SK-N-SH (cell line): ENCODE results near the gene RABL6. TPM values are rescaled to one million over a fixed set of nuclear protein-coding genes. Genes with fewer than 3 reads are reported as not detected.

Experiments used
- CTCF ChIA-PET: fragments of 300-600, 350-600 bp; formaldehyde crosslinking; extraction: SDS; loops from one replicate; lab custom pipeline; 2021; lab: Yijun Ruan, JAX
- POLR2A ChIA-PET: fragments of 350-600 bp; sonication (Branson Sonifier 250); formaldehyde crosslinking; extraction: SDS; loops from one replicate; lab custom pipeline; 2020; ENCODE audit warnings: antibody characterized with exemption, inconsistent platforms; lab: Yijun Ruan, JAX
- DNase-seq: peaks from one replicate; pipeline ENCODE4 v3.0.0; 2012
- H2AFZ ChIP-seq: fragments of 200-600 bp; sonication (generic); 2 replicates; pipeline ENCODE4 v1.8.1; 2016; ENCODE audit warnings: antibody characterized with exemption, mild to moderate bottlenecking, low read depth
- H3F3A ChIP-seq: fragments of 200-600 bp; sonication (generic); replicated peaks from 2 replicates; pipeline ENCODE3; 2016; ENCODE audit warnings: antibody characterized with exemption, mild to moderate bottlenecking; ENCODE audit not compliant: insufficient read depth
- H3K27ac ChIP-seq, 2 experiments: fragments of 200-500 bp in 1 of 2; fragments of 200-600 bp in 1 of 2; sonication (Bioruptor generic) in 1 of 2; sonication (generic), shearing (Covaris generic) in 1 of 2; 2 replicates each; pipeline versions ENCODE4 v1.5.1 to v1.6.1; 2014 to 2016; ENCODE audit warnings: low read depth in 2 of 2, inconsistent platforms in 1 of 2, low read length in 1 of 2, mild to moderate bottlenecking in 1 of 2, mixed read lengths in 1 of 2
- H3K27me3 ChIP-seq: fragments of 200-600 bp; sonication (generic), shearing (Covaris generic); 2 replicates; pipeline ENCODE4 v1.6.1; 2016; ENCODE audit warnings: mixed run types; ENCODE audit not compliant: insufficient read depth
- H3K36me3 ChIP-seq, 2 experiments: fragments of 200-500 bp in 1 of 2; fragments of 200-600 bp in 1 of 2; sonication (Bioruptor generic) in 1 of 2; sonication (generic) in 1 of 2; replicated peaks in 1 of 2; 2 replicates each; pipeline versions ENCODE3 to v1.5.1; 2014 to 2016; ENCODE audit warnings: low read length in 1 of 2, mild to moderate bottlenecking in 1 of 2; ENCODE audit not compliant: insufficient read depth in 2 of 2, control insufficient read depth in 1 of 2
- H3K4me1 ChIP-seq, 2 experiments: fragments of 200-500 bp in 1 of 2; fragments of 200-600 bp in 1 of 2; sonication (Bioruptor generic) in 1 of 2; sonication (generic), shearing (Covaris generic) in 1 of 2; 2 replicates each; pipeline versions ENCODE4 v1.5.1 to v1.6.1; 2014 to 2016; ENCODE audit warnings: low read depth in 1 of 2, low read length in 1 of 2, mixed run types in 1 of 2; ENCODE audit not compliant: insufficient read depth in 2 of 2, control insufficient read depth in 1 of 2
- H3K4me2 ChIP-seq: fragments of 200-600 bp; sonication (generic), shearing (Covaris generic); 2 replicates; pipeline ENCODE4 v1.6.1; 2017; ENCODE audit warnings: mixed run types
- H3K4me3 ChIP-seq, 2 experiments: fragments of 200-500 bp in 1 of 2; fragments of 200-600 bp in 1 of 2; sonication (Bioruptor generic) in 1 of 2; sonication (generic), shearing (Covaris generic) in 1 of 2; 2 replicates each; pipeline versions ENCODE4 v1.5.1 to v1.8.1; 2014 to 2016; ENCODE audit warnings: low read depth in 2 of 2, inconsistent platforms in 1 of 2, low read length in 1 of 2, mild to moderate bottlenecking in 1 of 2, mixed read lengths in 1 of 2, moderate library complexity in 1 of 2
- H3K79me2 ChIP-seq: fragments of 200-600 bp; sonication (generic); 2 replicates; pipeline ENCODE4 v1.8.1; 2017; ENCODE audit warnings: mild to moderate bottlenecking; ENCODE audit not compliant: insufficient read depth
- H3K9ac ChIP-seq: fragments of 200-600 bp; sonication (generic); 2 replicates; pipeline ENCODE4 v1.6.1; 2017; ENCODE audit warnings: mixed run types
- H3K9me2 ChIP-seq: fragments of 200-600 bp; sonication (generic); 2 replicates; pipeline ENCODE4 v1.6.1; 2017; ENCODE audit warnings: mixed run types
- H3K9me3 ChIP-seq: fragments of 200-600 bp; sonication (generic); 2 replicates; pipeline ENCODE4 v1.6.1; 2017; ENCODE audit warnings: mixed run types, mild to moderate bottlenecking, moderate library complexity
- H4K20me1 ChIP-seq: fragments of 200-600 bp; sonication (generic); 2 replicates; pipeline ENCODE4 v1.6.1; 2017; ENCODE audit warnings: mild to moderate bottlenecking, mixed run types; ENCODE audit not compliant: insufficient read depth
- CHD2 ChIP-seq: fragments of 150-350 bp; IDR thresholded peaks from 2 replicates; pipeline ENCODE4 v1.6.1; 2018; ENCODE audit warnings: low read length; ENCODE audit not compliant: partially characterized antibody
- ELF1 ChIP-seq: IDR thresholded peaks from 2 replicates; pipeline ENCODE4 v1.4.0; 2012
- EZH2phosphoT487 ChIP-seq: fragments of 200-600 bp; sonication (generic); IDR thresholded peaks from 2 replicates; pipeline ENCODE4 v1.6.1; 2017; ENCODE audit warnings: low read depth, mixed run types, mild to moderate bottlenecking, antibody characterized with exemption, moderate library complexity, borderline replicate concordance
- MEF2A ChIP-seq: IDR thresholded peaks from 2 replicates; pipeline ENCODE4 v1.4.0; 2012; ENCODE audit warnings: low read depth, borderline replicate concordance
- NFIC ChIP-seq: IDR thresholded peaks from 2 replicates; pipeline ENCODE4 v1.4.0; 2012; ENCODE audit warnings: borderline replicate concordance
- NRF1 ChIP-seq: IDR thresholded peaks from 2 replicates; pipeline ENCODE4 v1.6.1; 2012; ENCODE audit warnings: low read depth, mild to moderate bottlenecking, low read length
- RAD21 ChIP-seq: IDR thresholded peaks from 2 replicates; pipeline ENCODE4 v1.6.1; 2012; ENCODE audit warnings: mild to moderate bottlenecking, low read length
- REST ChIP-seq: IDR thresholded peaks from 2 replicates; pipeline ENCODE4 v1.6.1; 2012; ENCODE audit warnings: mild to moderate bottlenecking, low read depth, low read length, moderate library complexity
- SIN3A ChIP-seq: IDR thresholded peaks from 2 replicates; pipeline ENCODE4 v1.6.1; 2012; ENCODE audit warnings: low read depth, mild to moderate bottlenecking, low read length, moderate library complexity, borderline replicate concordance
- SMC3 ChIP-seq: IDR thresholded peaks from 2 replicates; pipeline ENCODE4 v1.6.1; 2012; ENCODE audit warnings: low read depth, low read length, improper control_type of control experiment
- TEAD4 ChIP-seq: IDR thresholded peaks from 2 replicates; pipeline ENCODE4 v1.4.0; 2012; ENCODE audit warnings: mild to moderate bottlenecking, borderline replicate concordance; ENCODE audit not compliant: insufficient read depth
- USF1 ChIP-seq: IDR thresholded peaks from 2 replicates; pipeline ENCODE4 v1.4.0; 2012; ENCODE audit warnings: low read depth, borderline replicate concordance
- WGBS: methylation state at CpG from one replicate; pipeline ENCODE4 v1.1.6; 2017; ENCODE audit warnings: low lambda C conversion rate; 5-methylcytosine and 5-hydroxymethylcytosine counted together
- polyA plus RNA-seq, 3 experiments: library from polyadenylated mRNA; depleted of rRNA; stranded (reverse); fragments of >200 nt; gene quantifications; 2 replicates each; pipeline ENCODE4 v1.2.3, GENCODE V29; 2012
- TF ChIP-seq, protein P1 (sequence below): IDR thresholded peaks from 2 replicates; pipeline ENCODE4 v1.4.0; 2012; ENCODE audit warnings: low read depth

The RABL6 gene
- polyA plus RNA-seq, 1 of the 3 experiments (the other 2 are of a cell fraction) = 43.6 TPM

DNA sequence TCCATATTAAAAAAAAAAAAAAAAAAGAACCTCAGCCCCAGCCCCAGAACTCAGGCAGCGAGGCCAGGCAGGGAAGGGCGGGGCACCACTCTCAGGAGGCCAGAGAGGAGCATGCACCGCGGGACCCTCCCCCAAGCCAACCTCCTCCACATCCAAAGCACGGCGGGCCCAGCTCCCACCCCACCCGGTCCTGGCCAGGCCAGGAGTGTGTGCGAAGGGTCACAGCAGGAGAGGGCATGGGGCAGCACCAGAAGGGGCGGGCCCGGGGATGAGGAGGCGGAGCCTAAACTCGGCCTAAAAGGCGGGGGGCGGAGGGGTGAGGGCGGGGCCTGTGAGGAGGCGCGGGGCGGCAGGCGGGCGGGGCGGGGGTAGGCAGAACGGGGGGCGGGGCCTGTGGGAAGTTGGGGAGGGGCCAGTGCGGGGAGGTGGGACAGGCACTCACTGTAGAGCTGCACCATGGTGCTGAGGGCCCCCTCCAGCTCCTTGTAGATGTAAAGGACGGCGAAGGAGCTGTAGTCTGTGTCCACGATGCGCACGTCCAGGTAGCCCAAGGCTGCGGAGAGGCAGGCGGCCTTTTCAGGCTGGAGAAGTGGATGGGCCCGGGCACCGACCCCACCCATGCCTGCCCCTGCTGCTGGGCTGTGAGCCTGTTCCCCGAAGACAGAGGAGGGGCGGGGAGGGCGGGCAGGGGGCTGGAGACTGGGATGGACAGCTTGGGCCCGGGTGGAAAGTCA, 44.7 kb upstream of the RABL6 start:
- 36% methylated on average over 28 of the region's 37 CpGs for WGBS
- no peak overlapping the region for H3K4me2 ChIP-seq
- no peak overlapping the region for H3K4me3 ChIP-seq
- no peaks in the 10 kb centered on the region for H3K36me3 ChIP-seq
- no peaks in the 10 kb centered on the region for H3K79me2 ChIP-seq
- POLR2A ChIA-PET = interaction anchor here (0.6 kb wide), 1 partner anchor 394 kb away, joined by 3 read pairs; no protein-coding TSS in a partner anchor
- no peaks in the 10 kb centered on the region for H3K9me2 ChIP-seq
- H3K4me1 ChIP-seq = peaks cover 0 to 13% of the 10 kb centered on the region in 2 experiments; a peak in 1 of 4 replicates
- H3K27ac ChIP-seq = no peak overlapping the region
- no peak overlapping the region for H3K9ac ChIP-seq
- DNase-seq = peak; percentile 96
- H2AFZ ChIP-seq = no peak overlapping the region
- CTCF ChIA-PET = interaction anchor here (0.5 to 3.5 kb wide), 8 partner anchors 15 to 660 kb away, joined by 3 to 17 read pairs (median 3); partner anchors contain the start of genes EXD3 and NOXA1
- H3K9me3 ChIP-seq = no peaks in the 10 kb centered on the region
- H3K27me3 ChIP-seq = no peaks in the 10 kb centered on the region; the same call in 1 of the 2 replicates
- H4K20me1 ChIP-seq = no peaks in the 10 kb centered on the region
- H3F3A ChIP-seq = no peaks in the 10 kb centered on the region
- no peak for TF ChIP-seq SMC3

GRCh38 chr9:136763649-136764035, 44.1 kb upstream of the RABL6 start:
- no peaks in the 10 kb centered on the region for H3K36me3 ChIP-seq
- no peak overlapping the region for H3K4me3 ChIP-seq
- H2AFZ ChIP-seq = no peak overlapping the region
- no peak overlapping the region for H3K4me2 ChIP-seq
- DNase-seq = no peak
- 100% methylated on average over 4 of the region's 14 CpGs for WGBS
- H3K79me2 ChIP-seq = no peaks in the 10 kb centered on the region
- H3F3A ChIP-seq = no peaks in the 10 kb centered on the region
- H3K27me3 ChIP-seq = no peaks in the 10 kb centered on the region; the same call in 1 of the 2 replicates
- no peak overlapping the region for H3K9ac ChIP-seq
- H3K9me3 ChIP-seq = no peaks in the 10 kb centered on the region
- H3K4me1 ChIP-seq = peaks cover 0 to 11% of the 10 kb centered on the region in 2 experiments; a peak in 1 of 4 replicates
- POLR2A ChIA-PET = no interaction called here
- TF ChIP-seq RAD21 = no peak
- TF ChIP-seq EZH2phosphoT487 = no peak
- TF ChIP-seq TEAD4 = no peak
- TF ChIP-seq NFIC = no peak
- TF ChIP-seq REST = no peak
- TF ChIP-seq ELF1 = no peak
- TF ChIP-seq, protein P1, sequence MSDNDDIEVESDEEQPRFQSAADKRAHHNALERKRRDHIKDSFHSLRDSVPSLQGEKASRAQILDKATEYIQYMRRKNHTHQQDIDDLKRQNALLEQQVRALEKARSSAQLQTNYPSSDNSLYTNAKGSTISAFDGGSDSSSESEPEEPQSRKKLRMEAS = no peak
- no peak for TF ChIP-seq CHD2
- TF ChIP-seq NRF1 = no peak
- TF ChIP-seq USF1 = no peak
- TF ChIP-seq MEF2A = no peak
- no peak for TF ChIP-seq SIN3A
- TF ChIP-seq SMC3 = no peak
- TF ChIP-seq, all 33 proteins: peak for 0
- H3K9me2 ChIP-seq = no peaks in the 10 kb centered on the region
- CTCF ChIA-PET = interaction anchor here (0.8 to 1.9 kb wide), 4 partner anchors 16 to 29 kb away, joined by 3 to 5 read pairs (median 3); no protein-coding TSS in a partner anchor
- H4K20me1 ChIP-seq = no peaks in the 10 kb centered on the region
- no peak overlapping the region for H3K27ac ChIP-seq
